ENCODE results near the gene SNIP1. TPM values are rescaled to one million over a fixed set of nuclear protein-coding genes. Genes with fewer than 3 reads are reported as not detected.
"Not testable (repeated sequence)": the region's sequence is repeated elsewhere in the genome, so short reads cannot be mapped to it uniquely, and the experiment has no call there.

The SNIP1 gene
- 10 to 100 TPM; 51.1 to 58.5 TPM for total RNA-seq
- 45.8 to 57.5 reads per million in 2 donors for total RNA-seq

DNA sequence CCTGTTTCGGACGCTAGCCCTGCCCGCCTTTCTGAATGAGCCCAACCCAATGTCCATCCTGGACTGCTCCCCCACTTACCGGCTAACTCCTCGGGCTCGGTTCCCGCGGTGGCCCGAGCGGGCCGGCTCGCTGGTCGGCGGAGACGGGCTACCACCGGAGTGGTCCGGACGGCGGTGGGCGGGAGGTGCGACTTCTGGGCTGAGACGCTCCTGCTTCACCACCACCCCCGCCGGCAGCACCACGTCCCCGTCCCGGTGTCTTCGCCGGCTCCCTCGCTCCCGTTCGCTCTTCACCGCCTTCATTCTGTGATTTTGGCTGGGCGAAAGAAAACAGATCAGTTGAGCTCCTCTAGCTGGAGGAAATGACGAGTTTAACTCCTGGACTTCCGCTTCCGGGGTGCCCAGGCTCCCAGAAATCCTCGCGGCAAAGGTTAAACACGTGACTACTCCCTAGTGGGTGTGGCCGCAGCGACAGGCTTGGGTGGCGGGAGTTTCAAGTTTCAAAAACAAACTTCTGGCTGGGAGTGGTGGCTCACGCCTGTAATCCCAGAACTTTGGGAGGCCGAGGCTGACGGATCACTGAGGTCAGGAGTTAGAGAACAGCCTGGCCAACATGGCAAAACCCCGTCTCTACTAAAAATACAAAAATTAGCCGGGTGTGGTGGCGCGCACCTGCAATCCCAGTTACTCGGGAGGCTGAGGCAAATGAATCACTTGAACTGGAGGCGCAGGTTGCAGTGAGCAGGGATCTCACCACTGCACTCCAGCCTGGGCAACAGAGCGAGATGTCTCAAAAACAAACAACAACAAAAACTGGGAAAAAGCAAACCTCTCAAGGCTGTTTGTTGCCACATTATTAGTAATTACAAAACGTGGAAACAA is at the start of gene SNIP1:
Gene SNIP1, minus strand, starts transcription at position 367 of the 882 bp plus-strand sequence. Its CDS starts 64 bp downstream, at position 303.
- Mint-ChIP-seq H3K27ac (peak within 1 kb of the TSS; percentile 94), H3K4me3 (peak within 1 kb of the TSS; percentile 100), H3K36me3 (ENCODE audit: low read depth) (peaks cover 5% of the 10 kb centered on the region), H3K4me1 (peaks cover 28% of the 10 kb centered on the region), H3K27me3 (peaks cover 13% of the 10 kb centered on the region)
- ATAC-seq (peak; percentile 98), DNase-seq (peak; percentile 74 to 83 (median 83))
- no peaks in the 10 kb centered on the region for H3K9me3 ChIP-seq (ENCODE audit: control insufficient read depth, low read length, poor library complexity, severe bottlenecking)

DNA sequence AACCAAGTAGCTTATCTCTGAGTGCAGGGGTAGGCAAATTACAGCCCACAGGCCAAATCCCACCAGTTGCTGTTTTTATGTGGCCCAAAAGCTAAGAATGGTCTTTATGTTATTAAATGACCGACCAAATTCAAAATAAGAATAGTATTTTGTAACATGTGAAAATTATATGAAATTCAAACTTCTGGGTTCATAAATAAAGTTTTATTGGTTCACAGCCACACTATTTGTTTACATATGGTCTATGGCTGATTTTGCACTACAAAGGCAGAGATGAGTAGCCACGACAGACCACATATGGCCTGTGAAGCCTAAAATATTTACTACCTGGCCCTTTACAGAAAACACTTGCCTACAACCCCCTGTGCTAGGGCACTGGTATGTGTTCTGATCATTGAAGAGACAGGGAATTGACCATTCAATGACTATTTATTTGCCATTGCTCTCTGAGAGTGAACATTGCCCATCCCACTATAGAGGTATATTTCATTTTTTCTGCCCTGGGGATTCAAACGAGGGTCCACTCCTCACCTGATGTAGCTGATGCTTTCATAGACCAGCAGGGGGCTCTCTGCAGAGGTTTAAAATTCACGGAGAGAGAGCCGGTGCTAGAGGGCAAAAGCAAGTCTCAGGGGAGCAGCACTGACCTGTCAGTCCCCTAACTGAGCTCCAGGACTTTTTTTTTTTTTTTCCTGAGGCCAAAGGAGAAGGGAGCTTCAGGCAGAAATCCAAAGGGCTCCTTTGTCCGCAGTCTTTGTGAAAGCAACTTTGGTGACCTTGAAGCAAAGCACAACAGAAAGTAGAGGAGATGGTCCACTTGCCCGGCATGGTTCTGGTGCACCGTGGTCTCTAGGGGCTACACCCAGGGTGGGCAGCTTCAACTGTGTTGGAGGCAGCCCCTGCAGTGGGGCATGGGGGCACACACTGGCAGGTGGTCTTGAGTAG is 48.9 kb upstream of the SNIP1 start:
- DNase-seq (peak in 1 of 3 donors; percentile 25), ATAC-seq (peak; percentile 68)
- H3K9me3 ChIP-seq (ENCODE audit: control insufficient read depth, low read length, poor library complexity, severe bottlenecking) = no peaks in the 10 kb centered on the region
- H3K27me3 Mint-ChIP-seq = peaks cover 27% of the 10 kb centered on the region
- H3K36me3 Mint-ChIP-seq (ENCODE audit: low read depth) = peaks cover 5% of the 10 kb centered on the region
- peaks cover 5% of the 10 kb centered on the region for H3K4me1 Mint-ChIP-seq
- no peak overlapping the region for H3K27ac Mint-ChIP-seq
- H3K4me3 Mint-ChIP-seq = no peak overlapping the region

- Mint-ChIP-seq H3K27me3 (peaks cover 26% of the 10 kb centered on the region), H3K27ac (peak overlapping the region; percentile 78), H3K36me3 (ENCODE audit: low read depth) (peaks cover 5% of the 10 kb centered on the region), H3K4me1 (peaks cover 5% of the 10 kb centered on the region), H3K4me3 (no peak overlapping the region)
- DNase-seq (no peak), ATAC-seq (no peak)
- H3K9me3 ChIP-seq (ENCODE audit: control insufficient read depth, low read length, poor library complexity, severe bottlenecking) = no peaks in the 10 kb centered on the region
These were observed 47.3 kb upstream of the SNIP1 start for GRCh38 chr1:37601441-37601840.

DNA sequence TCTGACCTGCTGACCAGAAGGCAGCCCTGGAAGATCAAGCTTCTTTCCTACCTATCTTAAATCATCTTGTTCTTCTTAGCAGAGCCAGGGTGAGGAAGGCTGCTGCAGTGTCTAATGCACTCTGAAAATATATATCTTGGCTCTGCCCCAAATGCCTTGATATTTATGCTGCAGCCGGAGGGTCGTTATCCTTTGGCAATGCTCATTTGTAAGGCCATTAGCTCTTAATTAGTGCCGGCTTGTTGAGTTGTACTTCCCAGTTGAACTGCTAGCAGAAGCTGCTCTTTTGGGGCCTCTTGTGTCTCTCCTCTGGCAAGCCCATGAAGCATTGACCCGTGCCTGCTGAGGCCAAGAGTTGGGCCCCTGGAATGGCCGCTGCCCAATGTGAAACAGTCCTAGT is 45.8 kb upstream of the SNIP1 start:
- H3K4me3 Mint-ChIP-seq = no peak overlapping the region
- no peak for DNase-seq
- no peak overlapping the region for H3K27ac Mint-ChIP-seq
- peaks cover 16% of the 10 kb centered on the region for H3K27me3 Mint-ChIP-seq
- peaks cover 20% of the 10 kb centered on the region for H3K4me1 Mint-ChIP-seq
- peaks cover 7% of the 10 kb centered on the region for H3K36me3 Mint-ChIP-seq (ENCODE audit: low read depth)
- H3K9me3 ChIP-seq (ENCODE audit: control insufficient read depth, low read length, poor library complexity, severe bottlenecking) = no peaks in the 10 kb centered on the region
- ATAC-seq = no peak

- DNase-seq (no peak), ATAC-seq (peak; percentile 12)
- H3K27ac Mint-ChIP-seq = peak overlapping the region; percentile 99
- H3K4me1 Mint-ChIP-seq = peaks cover 18% of the 10 kb centered on the region
- no peaks in the 10 kb centered on the region for H3K9me3 ChIP-seq (ENCODE audit: control insufficient read depth, low read length, poor library complexity, severe bottlenecking)
- peak overlapping the region; percentile 100 for H3K4me3 Mint-ChIP-seq
- H3K36me3 Mint-ChIP-seq (ENCODE audit: low read depth) = peaks cover 3% of the 10 kb centered on the region
- peaks cover 1% of the 10 kb centered on the region for H3K27me3 Mint-ChIP-seq
These were observed 42.1 kb upstream of the SNIP1 start for GRCh38 chr1:37596182-37596667.

DNA sequence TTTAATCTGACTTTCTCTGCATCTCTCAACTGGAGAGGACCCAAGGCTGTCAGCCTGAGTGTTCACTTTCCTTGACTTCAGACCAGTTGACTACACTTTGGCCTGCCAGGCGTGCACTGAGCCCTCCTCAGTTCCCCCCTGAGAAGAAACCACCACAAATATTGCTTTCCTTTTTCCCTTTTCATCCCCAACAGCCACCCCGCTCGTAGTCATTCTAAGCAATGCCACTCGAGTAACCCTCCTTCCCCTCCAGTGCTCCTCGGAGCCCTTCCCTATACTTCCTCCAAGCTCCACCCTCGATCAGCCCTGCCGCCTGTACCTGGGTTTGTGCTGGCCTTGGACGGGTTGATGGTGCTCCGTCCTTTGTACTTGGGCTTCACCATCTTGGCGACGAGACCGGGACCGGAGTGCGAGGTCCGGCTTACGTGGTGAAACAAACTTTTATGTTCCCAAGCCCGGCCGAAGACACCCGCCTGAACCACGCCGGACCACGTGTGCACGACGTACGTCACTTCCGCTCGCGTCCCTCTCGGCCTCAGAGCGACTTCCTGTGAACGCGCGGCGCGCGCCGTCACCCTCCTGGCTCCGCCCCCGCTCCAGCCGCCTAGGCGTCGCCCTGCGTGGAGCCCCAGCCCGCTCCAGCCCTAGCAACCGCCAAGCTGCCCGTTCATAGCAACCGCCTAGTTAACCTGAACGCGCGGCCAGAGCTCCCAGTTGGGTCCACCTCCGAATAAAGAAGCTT is 41.5 kb upstream of the SNIP1 start, which contains the start of gene GNL2:
Gene GNL2, minus strand, starts transcription at position 498 of the 742 bp plus-strand sequence. Its CDS starts 115 bp downstream, at position 383.
- no peaks in the 10 kb centered on the region for H3K9me3 ChIP-seq (ENCODE audit: control insufficient read depth, low read length, poor library complexity, severe bottlenecking)
- Mint-ChIP-seq H3K4me1 (peaks cover 18% of the 10 kb centered on the region), H3K36me3 (ENCODE audit: low read depth) (peaks cover 5% of the 10 kb centered on the region), H3K27me3 (no peaks in the 10 kb centered on the region), H3K27ac (peak within 1 kb of the TSS; percentile 99), H3K4me3 (peak within 1 kb of the TSS; percentile 100)
- ATAC-seq = peak; percentile 97
- DNase-seq = peak; percentile 93 to 94 (median 94)

DNA sequence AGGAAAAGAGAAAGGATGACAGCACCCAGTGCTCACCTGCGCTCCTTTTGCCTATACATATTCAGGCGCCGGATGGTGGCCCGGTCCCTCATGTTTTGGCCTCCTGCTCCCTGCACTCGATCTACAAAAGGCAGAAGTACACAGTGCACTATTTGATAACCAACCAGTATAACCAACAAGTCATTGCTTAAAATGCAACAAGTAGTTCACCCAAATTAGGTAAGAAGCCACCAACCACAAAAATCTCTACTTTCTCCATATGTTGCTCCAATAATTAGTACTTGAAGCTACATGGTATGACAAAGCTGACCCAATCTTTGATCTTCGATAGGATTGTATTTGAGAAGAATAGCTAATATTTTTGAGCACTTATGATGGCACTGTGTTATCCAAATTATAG is 39.6 kb upstream of the SNIP1 start:
- H3K36me3 Mint-ChIP-seq (ENCODE audit: low read depth) = peaks cover 5% of the 10 kb centered on the region
- no peak for ATAC-seq
- peak overlapping the region; percentile 99 for H3K27ac Mint-ChIP-seq
- no peak for DNase-seq
- H3K9me3 ChIP-seq (ENCODE audit: control insufficient read depth, low read length, poor library complexity, severe bottlenecking) = no peaks in the 10 kb centered on the region
- H3K27me3 Mint-ChIP-seq = no peaks in the 10 kb centered on the region
- H3K4me3 Mint-ChIP-seq = no peak overlapping the region
- peaks cover 18% of the 10 kb centered on the region for H3K4me1 Mint-ChIP-seq

DNA sequence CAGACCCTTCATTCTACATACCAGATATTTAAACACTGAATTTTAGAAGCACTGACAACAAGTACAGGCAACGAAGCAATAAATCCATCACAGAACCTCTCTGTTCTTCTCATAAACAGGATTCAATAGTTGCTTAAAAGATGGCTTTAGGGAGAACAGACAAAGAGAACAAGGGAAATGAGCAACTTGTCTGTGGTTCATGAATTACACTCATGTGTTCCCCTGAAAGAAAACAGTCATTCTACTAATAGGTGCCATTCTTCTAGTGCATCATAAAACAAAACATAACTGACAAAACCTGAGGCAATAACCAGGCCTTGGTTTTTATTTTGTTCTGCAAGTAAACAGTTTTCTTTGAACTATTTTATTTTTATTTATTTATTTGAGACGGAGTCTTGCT is 34.8 kb upstream of the SNIP1 start:
- peaks cover 9% of the 10 kb centered on the region for H3K36me3 Mint-ChIP-seq (ENCODE audit: low read depth)

DNA sequence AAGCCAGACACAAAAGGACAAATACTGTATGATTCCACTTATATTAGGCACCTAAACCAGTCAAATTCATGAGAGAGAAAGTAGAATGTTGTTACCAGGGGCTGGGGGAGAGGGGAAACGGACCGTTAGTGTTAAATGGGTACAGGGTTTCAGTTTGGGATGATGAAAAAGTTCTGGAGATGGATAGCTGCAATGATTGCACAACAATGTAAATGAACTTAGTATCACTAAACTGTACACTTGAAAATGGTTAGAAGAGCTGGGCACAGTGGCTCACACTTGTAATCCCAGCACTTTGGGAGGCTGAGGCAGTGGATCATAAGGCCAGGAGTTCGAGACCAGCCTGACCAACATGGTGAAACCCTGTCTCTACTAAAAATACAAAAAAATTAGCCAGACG is 30.5 kb upstream of the SNIP1 start:
- Mint-ChIP-seq H3K36me3 (ENCODE audit: low read depth) (peaks cover 14% of the 10 kb centered on the region), H3K4me1 (peaks cover 11% of the 10 kb centered on the region)
- not testable (repeated sequence) for ATAC-seq; H3K27ac Mint-ChIP-seq; H3K9me3 ChIP-seq (ENCODE audit: control insufficient read depth, low read length, poor library complexity, severe bottlenecking); H3K27me3 Mint-ChIP-seq; H3K4me3 Mint-ChIP-seq; DNase-seq

More for the DNA sequence above, 34.8 kb upstream of the SNIP1 start:
- Mint-ChIP-seq H3K27ac (peak overlapping the region; percentile 39), H3K4me1 (peaks cover 9% of the 10 kb centered on the region), H3K4me3 (no peak overlapping the region), H3K27me3 (no peaks in the 10 kb centered on the region)
- ATAC-seq (no peak), DNase-seq (no peak)
- no peaks in the 10 kb centered on the region for H3K9me3 ChIP-seq (ENCODE audit: control insufficient read depth, low read length, poor library complexity, severe bottlenecking)

GRCh38 chr1:37575692-37576091 is 21.6 kb upstream of the SNIP1 start:
- Mint-ChIP-seq H3K4me1 (peaks cover 2% of the 10 kb centered on the region), H3K27ac (peak overlapping the region; percentile 6), H3K36me3 (ENCODE audit: low read depth) (peaks cover 8% of the 10 kb centered on the region), H3K27me3 (no peaks in the 10 kb centered on the region), H3K4me3 (no peak overlapping the region)
- ATAC-seq = no peak
- DNase-seq = no peak
- no peaks in the 10 kb centered on the region for H3K9me3 ChIP-seq (ENCODE audit: control insufficient read depth, low read length, poor library complexity, severe bottlenecking)

GRCh38 chr1:37574834-37575480 is 20.9 kb upstream of the SNIP1 start:
- DNase-seq = no peak
- H3K9me3 ChIP-seq (ENCODE audit: control insufficient read depth, low read length, poor library complexity, severe bottlenecking) = no peaks in the 10 kb centered on the region
- ATAC-seq = no peak
- Mint-ChIP-seq H3K36me3 (ENCODE audit: low read depth) (peaks cover 5% of the 10 kb centered on the region), H3K4me1 (peaks cover 2% of the 10 kb centered on the region), H3K27me3 (no peaks in the 10 kb centered on the region), H3K4me3 (peak overlapping the region; percentile 63), H3K27ac (peak overlapping the region; percentile 61)

Measured in T-helper 17 cell (primary cell).